SK-N-MC (cell line): Measurements from ENCODE around the gene DDX31.

Source experiments
- EZH2 ChIP-seq: fragments of 200-600 bp; sonication (generic); IDR thresholded peaks from one replicate; pipeline ENCODE4 v1.6.1; 2017; ENCODE audit warnings: antibody characterized with exemption
- POLR2AphosphoS5 ChIP-seq: IDR thresholded peaks from 2 replicates; pipeline ENCODE4 v1.6.1; 2012; ENCODE audit warnings: mild to moderate bottlenecking, low read depth, low read length, borderline replicate concordance

DNA sequence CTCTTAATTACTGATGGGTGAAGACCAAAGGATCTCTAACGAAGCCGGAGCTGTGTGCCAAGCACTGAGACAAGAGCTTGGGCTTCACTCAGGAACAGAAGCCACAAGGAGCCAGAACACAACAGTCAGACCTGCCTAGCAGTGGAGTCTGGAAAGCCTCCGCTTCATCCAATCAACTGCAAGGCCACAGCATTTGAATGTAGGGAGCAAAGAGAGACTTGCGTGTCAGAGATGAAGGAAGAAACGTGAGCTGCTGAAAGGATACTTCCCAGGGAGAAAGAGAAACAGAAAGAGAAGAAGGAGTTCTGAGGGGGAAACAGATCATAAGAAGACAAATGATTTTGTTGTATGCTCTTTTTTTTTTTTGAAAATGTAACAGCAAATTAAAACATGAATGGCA, 43.5 kb downstream of the DDX31 start:
- no peak for TF ChIP-seq POLR2AphosphoS5
- TF ChIP-seq EZH2, result no peak
